GM23248 (cell line): ENCODE results near the gene CDK14. TPM values are rescaled to one million over a fixed set of nuclear protein-coding genes. Genes with fewer than 3 reads are reported as not detected.

Experiments
- DNase-seq: peaks from one replicate; pipeline ENCODE4 v3.0.0-alpha.2; 2015
- H2AFZ ChIP-seq: fragments of 200-600 bp; sonication (generic); 2 replicates; pipeline ENCODE4 v1.6.1; 2016; ENCODE audit warnings: antibody characterized with exemption
- H3F3A ChIP-seq: fragments of 200-600 bp; sonication (generic); 2 replicates; pipeline ENCODE4 v1.6.1; 2016; ENCODE audit warnings: mild to moderate bottlenecking, antibody characterized with exemption, mixed run types; ENCODE audit not compliant: insufficient read depth
- H3K27ac ChIP-seq: fragments of 200-600 bp; sonication (generic); 2 replicates; pipeline ENCODE4 v1.5.1; 2016; ENCODE audit warnings: mild to moderate bottlenecking
- H3K27me3 ChIP-seq: fragments of 200-600 bp; sonication (generic); replicated peaks from 2 replicates; pipeline ENCODE4 v1.6.1; 2016; ENCODE audit warnings: mild to moderate bottlenecking; ENCODE audit not compliant: insufficient read depth
- H3K36me3 ChIP-seq: fragments of 200-600 bp; sonication (generic); 2 replicates; pipeline ENCODE4 v1.6.1; 2016; ENCODE audit warnings: low read depth, mild to moderate bottlenecking
- H3K4me1 ChIP-seq: fragments of 200-600 bp; sonication (generic); 2 replicates; pipeline ENCODE4 v1.6.1; 2016; ENCODE audit warnings: mild to moderate bottlenecking; ENCODE audit not compliant: insufficient read depth
- H3K4me2 ChIP-seq: fragments of 200-600 bp; sonication (generic); one replicate; pipeline ENCODE4 v1.6.1; 2016; ENCODE audit warnings: mild to moderate bottlenecking; ENCODE audit not compliant: unreplicated experiment
- H3K4me3 ChIP-seq: fragments of 200-600 bp; sonication (generic); 2 replicates; pipeline ENCODE4 v1.5.1; 2016; ENCODE audit warnings: mild to moderate bottlenecking
- H3K79me2 ChIP-seq: fragments of 200-600 bp; sonication (generic); 2 replicates; pipeline ENCODE4 v1.6.1; 2016; ENCODE audit warnings: mild to moderate bottlenecking; ENCODE audit not compliant: insufficient read depth
- H3K9ac ChIP-seq: fragments of 200-600 bp; sonication (generic); 2 replicates; pipeline ENCODE4 v1.6.1; 2016; ENCODE audit warnings: mild to moderate bottlenecking
- H3K9me2 ChIP-seq: fragments of 200-600 bp; sonication (generic); 2 replicates; pipeline ENCODE4 v1.6.1; 2016; ENCODE audit warnings: mixed run types, mild to moderate bottlenecking, moderate library complexity; ENCODE audit not compliant: insufficient read depth
- H3K9me3 ChIP-seq: fragments of 200-600 bp; sonication (generic); one replicate; pipeline ENCODE4 v1.6.1; 2017; ENCODE audit warnings: low read depth
- H4K20me1 ChIP-seq: fragments of 200-600 bp; sonication (generic); 2 replicates; pipeline ENCODE4 v1.6.0; 2016; ENCODE audit not compliant: insufficient read depth
- EZH2 ChIP-seq: fragments of 200-600 bp; sonication (generic); IDR thresholded peaks from 2 replicates; pipeline ENCODE4 v1.6.1; 2018; ENCODE audit warnings: antibody characterized with exemption, mild to moderate bottlenecking; ENCODE audit not compliant: insufficient read depth, poor library complexity, severe bottlenecking
- EZH2phosphoT487 ChIP-seq: fragments of 200-600 bp; sonication (generic); IDR thresholded peaks from 2 replicates; pipeline ENCODE4 v1.6.1; 2018; ENCODE audit warnings: antibody characterized with exemption, moderate library complexity, mild to moderate bottlenecking, low read depth; ENCODE audit not compliant: insufficient read depth
- WGBS, 2 experiments: methylation state at CpG; one replicate each; pipeline ENCODE4 v1.1.6; 2015 to 2017; ENCODE audit warnings: low lambda C conversion rate in 2 of 2, low coverage in 1 of 2; ENCODE audit errors: missing lambda C conversion rate in 2 of 2; 5-methylcytosine and 5-hydroxymethylcytosine counted together
- in situ Hi-C: fragments of 300-500 bp; cut with MboI; formaldehyde crosslinking; loops from 2 replicates; pipeline ENCODE4 v1.15.0; 2020
- polyA plus RNA-seq: library from polyadenylated mRNA; unstranded; fragments of >200 nt; fragmentation: Nextera tagmentation; extraction: Ambion mirVana; gene quantifications from 2 replicates; pipeline ENCODE4 v1.2.1, GENCODE V29; 2016
- total RNA-seq: library from RNA; depleted of rRNA; stranded (reverse); fragments of >200 nt; shearing (Covaris generic); gene quantifications from 2 replicates; pipeline ENCODE4 v1.2.3, GENCODE V29; 2014; rRNA removed

The CDK14 gene
- total and polyA plus RNA-seq, 2 experiments from 2014 or later: 19.9 to 21.2 TPM

DNA sequence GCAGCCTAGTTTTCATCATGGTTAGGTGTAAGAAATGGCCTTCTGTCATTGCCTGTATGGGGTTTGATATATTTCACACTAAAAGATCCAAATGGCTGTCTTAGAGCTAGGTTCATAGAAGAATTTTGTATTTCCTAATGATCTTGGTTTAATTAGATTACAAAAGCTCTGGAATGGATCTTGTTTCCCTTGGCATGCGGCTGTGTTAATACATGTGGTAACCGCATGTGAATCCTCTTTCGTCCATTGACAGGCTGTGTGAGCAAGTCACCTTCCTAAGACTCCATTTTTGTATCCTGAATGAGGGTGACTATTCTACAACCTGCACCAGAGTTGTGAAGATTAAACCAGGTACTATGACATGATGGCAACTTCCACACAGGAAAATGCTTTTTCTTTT is 655.8 kb downstream of the CDK14 start:
- Histone ChIP-seq H3K4me1 (peaks cover 12% of the 10 kb centered on the region), H3K4me2 (no peak overlapping the region), H3K4me3 (no peak overlapping the region), H4K20me1 (no peaks in the 10 kb centered on the region), H3K9me2 (no peaks in the 10 kb centered on the region), H3F3A (peaks cover 4% of the 10 kb centered on the region; the same call in 1 of the 2 replicates), H2AFZ (no peak overlapping the region), H3K9me3 (no peaks in the 10 kb centered on the region), H3K79me2 (no peaks in the 10 kb centered on the region), H3K27ac (no peak overlapping the region), H3K36me3 (no peaks in the 10 kb centered on the region), H3K27me3 (no peaks in the 10 kb centered on the region), H3K9ac (no peak overlapping the region)
- 40 to 54% methylated on average over 3 of the region's 3 CpGs for WGBS, 2 experiments
- TF ChIP-seq EZH2phosphoT487 (no peak), EZH2 (no peak)
- DNase-seq: no peak
- in situ Hi-C loops: no loop called here

Other genes starting within 250 kb of the CDK14 start
- 15.0 and 24.5 TPM in 2 replicates for gene GTPBP10, start 249.6 kb upstream of the CDK14 start, total RNA-seq
- 21.8 and 24.6 TPM in 2 replicates for gene GTPBP10, start 249.6 kb upstream of the CDK14 start, polyA plus RNA-seq
- gene CLDN12, start 192.9 kb upstream of the CDK14 start, total RNA-seq: 35.6 and 38.3 TPM in 2 replicates
- 24.1 and 24.3 TPM in 2 replicates for gene CLDN12, start 192.9 kb upstream of the CDK14 start, polyA plus RNA-seq
- gene PTTG1IP2, start 126.7 kb upstream of the CDK14 start, total RNA-seq: not detected in 2 replicates
- not detected in 2 replicates for gene PTTG1IP2, start 126.7 kb upstream of the CDK14 start, polyA plus RNA-seq